Keratinocyte (primary cell): Measurements from ENCODE around the gene ATXN7L1. TPM values are rescaled to one million over a fixed set of nuclear protein-coding genes. Genes with fewer than 3 reads are reported as not detected.

Experiments
- DNase-seq: peaks from one replicate; pipeline ENCODE4 v3.0.0-alpha.2; 2011; ENCODE audit warnings: low read depth, missing footprints, low spot score
- FAIRE-seq: peaks from 2 replicates; lab custom pipeline; 2011; peaks lifted over from hg19 to GRCh38; lab: Jason Lieb, UNC
- H2AFZ ChIP-seq: 2 replicates; pipeline ENCODE4 v1.6.0; 2012; ENCODE audit warnings: low read length, control low read depth, inconsistent platforms; ENCODE audit not compliant: control insufficient read depth
- H3K27ac ChIP-seq: 2 replicates; pipeline ENCODE4 v1.5.1; 2011; ENCODE audit warnings: low read length; ENCODE audit not compliant: control insufficient read depth, insufficient read depth
- H3K27me3 ChIP-seq: 3 replicates; pipeline ENCODE4 v1.6.0; 2011; ENCODE audit warnings: low read length; ENCODE audit not compliant: control insufficient read depth, insufficient read depth; ENCODE audit errors: extremely low read depth
- H3K36me3 ChIP-seq, 2 experiments: 2 replicates in 1 of 2; 3 replicates in 1 of 2; pipeline ENCODE4 v1.5.1; 2011; ENCODE audit warnings: low read length in 2 of 2, mild to moderate bottlenecking in 1 of 2; ENCODE audit not compliant: control insufficient read depth in 2 of 2, insufficient read depth in 2 of 2; ENCODE audit errors: extremely low read depth in 1 of 2
- H3K4me1 ChIP-seq: 3 replicates; pipeline ENCODE4 v1.5.1; 2011; ENCODE audit warnings: low read length; ENCODE audit not compliant: control insufficient read depth, insufficient read depth; ENCODE audit errors: extremely low read depth
- H3K4me2 ChIP-seq: 3 replicates; pipeline ENCODE4 v1.6.0; 2011; ENCODE audit warnings: low read depth, low read length; ENCODE audit not compliant: control insufficient read depth, insufficient read depth; ENCODE audit errors: extremely low read depth
- H3K4me3 ChIP-seq, 3 experiments: fragments of 200-600 bp in 1 of 3; sonication (generic) in 1 of 3; 2 replicates in 2 of 3; 3 replicates in 1 of 3; pipeline ENCODE4 v1.5.1; 2011 to 2016; ENCODE audit warnings: low read length in 3 of 3, mild to moderate bottlenecking in 3 of 3, control low read depth in 2 of 3, inconsistent platforms in 1 of 3, low read depth in 1 of 3, mixed read lengths in 1 of 3, mixed run types in 1 of 3, moderate library complexity in 1 of 3; ENCODE audit not compliant: control insufficient read depth in 2 of 3, insufficient read depth in 2 of 3; ENCODE audit errors: extremely low read depth in 1 of 3
- H3K79me2 ChIP-seq: 2 replicates; pipeline ENCODE4 v1.6.0; 2012; ENCODE audit warnings: low read length; ENCODE audit not compliant: control insufficient read depth, insufficient read depth
- H3K9ac ChIP-seq: 3 replicates; pipeline ENCODE4 v1.6.0; 2011; ENCODE audit warnings: low read length; ENCODE audit not compliant: control insufficient read depth, insufficient read depth; ENCODE audit errors: extremely low read depth
- H3K9me1 ChIP-seq: 3 replicates; pipeline ENCODE4 v1.6.0; 2011; ENCODE audit warnings: low read length; ENCODE audit not compliant: control insufficient read depth, insufficient read depth; ENCODE audit errors: extremely low read depth
- H3K9me3 ChIP-seq: 2 replicates; pipeline ENCODE4 v1.5.1; 2012; ENCODE audit warnings: low read depth, low read length; ENCODE audit not compliant: control insufficient read depth
- H4K20me1 ChIP-seq: 3 replicates; pipeline ENCODE4 v1.6.0; 2011; ENCODE audit warnings: low read length; ENCODE audit not compliant: control insufficient read depth, insufficient read depth; ENCODE audit errors: extremely low read depth
- CTCF ChIP-seq, 3 experiments: IDR thresholded peaks in 1 of 3; conservative IDR thresholded peaks in 1 of 3; optimal IDR thresholded peaks in 1 of 3; 2 replicates in 2 of 3; 3 replicates in 1 of 3; pipeline versions ENCODE3 to v1.5.1; 2011; ENCODE audit warnings: low read length in 3 of 3, mild to moderate bottlenecking in 3 of 3, moderate library complexity in 2 of 3, control low read depth in 1 of 3, inconsistent platforms in 1 of 3; ENCODE audit not compliant: insufficient read depth in 2 of 3; ENCODE audit errors: extremely low read depth in 1 of 3
- EZH2 ChIP-seq: IDR thresholded peaks from one replicate; pipeline ENCODE4 v1.6.1; 2012; ENCODE audit warnings: inconsistent platforms, mild to moderate bottlenecking, low read length, moderate library complexity
- dilution Hi-C: fragments of 300-500 bp; cut with MboI; formaldehyde crosslinking; loops from one replicate; pipeline ENCODE4 v1.7.0; 2020; ENCODE audit warnings: low sequenced_read_pairs; ENCODE audit not compliant: extremely low pct_ligation_motif_present
- polyA plus RNA-seq, 5 experiments: library from polyadenylated mRNA; depleted of rRNA in 3 of 5; stranded (reverse) in 3 of 5; stranded (forward) in 1 of 5; unstranded in 1 of 5; fragments of >200 nt; gene quantifications; 1 replicate in 1 of 5; 2 replicates in 3 of 5; 3 replicates in 1 of 5; pipeline versions ENCODE4 v1.2.1 to v1.2.3, GENCODE V29; 2011 to 2012; ENCODE audit warnings: missing spikeins in 2 of 5, low read depth in 1 of 5, low replicate concordance in 1 of 5

ATXN7L1 gene
- polyA plus RNA-seq, 1 donor (not counting 4 experiments of a cell fraction or from before 2014, with no cell fraction given), result 4.8 TPM

DNA sequence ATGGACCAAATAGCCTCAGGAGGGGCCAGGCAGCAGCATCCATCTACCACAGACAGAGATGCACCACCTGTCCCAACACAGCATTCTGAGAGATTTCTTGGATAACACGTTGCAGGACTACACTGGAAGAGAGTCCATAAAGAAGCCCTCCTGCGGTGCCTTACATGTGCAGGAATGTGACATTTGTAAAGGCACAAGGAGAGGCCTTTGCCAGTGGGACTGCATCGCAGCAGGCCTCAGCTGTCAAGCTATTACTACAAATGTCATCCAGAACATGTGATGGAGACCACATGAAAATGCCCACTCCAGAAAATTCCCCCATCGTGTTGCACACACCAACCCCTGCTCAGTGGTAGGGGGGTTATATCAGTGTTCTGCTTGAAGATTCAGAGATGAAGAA lies 77.4 kb downstream of the ATXN7L1 start:
- peaks cover 17% of the 10 kb centered on the region for H3K4me1 ChIP-seq
- no peaks in the 10 kb centered on the region for H3K79me2 ChIP-seq
- H2AFZ ChIP-seq, result no peak overlapping the region
- FAIRE-seq (no peak), DNase-seq (no peak)
- dilution Hi-C loops, result no loop called here
- no peak overlapping the region for H3K4me3 ChIP-seq
- TF ChIP-seq CTCF (optimal IDR thresholded peaks at IDR 0.05 in 1 of 3, IDR thresholded peaks at IDR 0.05 in 1 of 3, conservative IDR thresholded peaks at IDR 0.05 in 1 of 3; ENCODE audit: extremely low read depth in 1 of 3, insufficient read depth in 2 of 3, low read length in 3 of 3) (no peak), EZH2 (no peak)
- no peaks in the 10 kb centered on the region for H4K20me1 ChIP-seq
- no peak overlapping the region for H3K4me2 ChIP-seq
- no peaks in the 10 kb centered on the region for H3K36me3 ChIP-seq
- no peaks in the 10 kb centered on the region for H3K27me3 ChIP-seq
- peaks cover 2% of the 10 kb centered on the region for H3K9me1 ChIP-seq
- H3K9ac ChIP-seq, result no peak overlapping the region
- no peak overlapping the region for H3K27ac ChIP-seq
- H3K9me3 ChIP-seq, result no peaks in the 10 kb centered on the region

GRCh38 chr7:105797652-105798051 lies 78.7 kb downstream of the ATXN7L1 start:
- FAIRE-seq, result no peak
- Histone ChIP-seq H3K9me1 (peaks cover 2% of the 10 kb centered on the region), H3K4me1 (peaks cover 19% of the 10 kb centered on the region), H3K36me3 (no peaks in the 10 kb centered on the region), H3K79me2 (no peaks in the 10 kb centered on the region), H3K4me3 (no peak overlapping the region), H3K27me3 (no peaks in the 10 kb centered on the region), H3K9me3 (no peaks in the 10 kb centered on the region), H3K9ac (no peak overlapping the region), H3K4me2 (no peak overlapping the region), H3K27ac (no peak overlapping the region), H2AFZ (no peak overlapping the region), H4K20me1 (no peaks in the 10 kb centered on the region)
- dilution Hi-C loops, result no loop called here
- TF ChIP-seq EZH2 (no peak), CTCF (optimal IDR thresholded peaks at IDR 0.05 in 1 of 3, IDR thresholded peaks at IDR 0.05 in 1 of 3, conservative IDR thresholded peaks at IDR 0.05 in 1 of 3; ENCODE audit: extremely low read depth in 1 of 3, insufficient read depth in 2 of 3, low read length in 3 of 3) (no peak)
- DNase-seq, result no peak
